Suppressor macrophage treated with lipopolysaccharide for 1 hour (primary cell): ENCODE measurements around the gene CHD2.
A peak's percentile ranks its signal among the peaks of the same experiment; 100 is the strongest.

ENCODE experiments used
- DNase-seq, 3 donors: peaks; one replicate each; pipeline ENCODE4 v3.0.0-alpha.2; 2020 to 2022

Gene CHD2

DNA sequence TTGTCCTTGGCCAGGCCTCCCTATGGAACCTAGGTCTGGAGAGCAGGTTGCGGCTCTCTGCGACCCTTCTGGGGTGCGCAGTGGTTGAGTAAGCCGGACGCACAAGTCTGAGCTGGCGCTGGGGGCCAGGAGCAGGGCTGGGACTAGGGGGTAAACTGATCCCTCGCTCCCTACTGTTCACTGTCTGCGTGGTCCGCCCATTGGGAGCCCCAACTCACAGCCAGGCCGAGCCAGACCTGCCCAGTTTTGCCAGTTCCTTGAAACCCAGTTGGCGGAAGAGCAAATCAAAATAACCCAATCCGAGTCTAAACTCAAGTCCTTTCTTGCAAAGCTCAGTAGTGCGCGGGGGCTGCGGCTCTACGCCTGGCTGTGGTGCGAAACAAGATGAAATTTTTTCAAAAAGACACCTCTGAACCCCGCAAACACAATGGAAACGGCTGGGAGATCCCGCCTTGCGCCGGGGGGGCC is 171.4 kb downstream of the CHD2 start:
- DNase-seq, result no peak

DNA sequence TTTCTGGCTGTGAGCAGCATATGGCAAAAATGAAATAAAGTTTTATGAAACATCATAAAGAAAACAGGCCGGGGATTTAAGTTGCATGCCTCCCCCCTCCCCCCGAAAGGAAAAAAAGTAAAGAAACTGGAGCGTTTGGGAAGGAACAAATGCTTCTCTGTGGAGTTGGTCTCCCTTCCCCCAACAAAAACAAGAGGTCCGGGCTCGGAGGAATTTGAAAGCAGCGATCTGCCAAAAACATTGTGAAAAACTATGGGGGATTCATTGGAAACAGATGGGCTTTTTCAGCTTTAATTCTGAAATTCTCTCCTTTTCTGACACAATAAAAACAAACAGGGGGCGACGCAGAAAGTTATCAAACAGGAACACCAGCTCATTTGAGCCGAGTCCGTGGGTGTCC is 171.9 kb downstream of the CHD2 start:
- DNase-seq, result peak in 1 of 3 donors; percentile 9

DNA sequence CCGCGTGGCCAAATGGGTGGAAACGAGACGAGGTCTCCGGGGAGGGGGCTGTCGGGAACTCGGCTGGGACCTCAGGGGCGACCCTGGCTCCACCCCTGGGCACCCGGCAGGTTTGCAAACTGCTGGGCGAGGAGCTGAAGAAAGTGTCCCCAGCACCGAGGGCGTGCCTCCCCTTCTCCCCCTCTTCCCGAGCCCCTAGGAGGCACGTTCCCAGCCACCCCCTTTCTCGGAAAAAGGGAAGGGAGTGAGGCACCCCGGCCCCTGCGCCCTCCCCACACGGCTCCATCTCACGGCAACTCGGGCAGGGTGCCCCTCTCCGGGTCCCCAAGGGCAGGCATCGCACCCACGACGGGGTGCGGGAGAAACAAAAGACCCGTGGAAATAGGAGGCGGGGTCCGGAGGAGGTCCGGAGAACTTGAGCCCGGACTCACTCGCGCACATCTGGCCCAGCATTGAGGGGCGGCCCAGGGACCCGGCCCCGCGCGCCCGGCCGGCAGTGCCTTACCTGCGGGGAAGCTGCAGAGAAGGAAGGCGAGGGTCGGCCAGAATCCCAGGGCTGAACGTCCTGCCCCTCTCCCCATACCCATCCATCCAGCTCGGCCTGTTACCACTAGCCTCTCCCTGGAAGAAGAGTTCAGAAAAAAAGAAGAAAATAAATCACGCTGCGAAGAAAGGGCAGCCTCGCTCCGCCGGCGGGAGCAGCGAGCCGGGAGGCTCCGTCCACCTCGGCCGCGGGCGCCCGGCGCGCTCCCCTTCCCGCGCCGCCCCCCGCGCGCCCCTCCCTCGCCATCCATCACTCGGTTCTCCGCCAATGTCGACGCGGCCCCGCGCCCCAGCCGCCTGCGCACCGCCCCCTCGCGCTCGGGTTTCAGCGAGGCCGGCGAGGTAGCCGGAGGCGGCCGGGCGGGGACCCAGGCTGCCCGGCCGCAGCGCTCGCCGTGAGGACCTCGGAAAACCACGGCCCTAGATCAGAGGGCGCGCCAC is 172.6 kb downstream of the CHD2 start:
- peak in 2 of 3 donors; percentile 15 to 60 for DNase-seq

DNA sequence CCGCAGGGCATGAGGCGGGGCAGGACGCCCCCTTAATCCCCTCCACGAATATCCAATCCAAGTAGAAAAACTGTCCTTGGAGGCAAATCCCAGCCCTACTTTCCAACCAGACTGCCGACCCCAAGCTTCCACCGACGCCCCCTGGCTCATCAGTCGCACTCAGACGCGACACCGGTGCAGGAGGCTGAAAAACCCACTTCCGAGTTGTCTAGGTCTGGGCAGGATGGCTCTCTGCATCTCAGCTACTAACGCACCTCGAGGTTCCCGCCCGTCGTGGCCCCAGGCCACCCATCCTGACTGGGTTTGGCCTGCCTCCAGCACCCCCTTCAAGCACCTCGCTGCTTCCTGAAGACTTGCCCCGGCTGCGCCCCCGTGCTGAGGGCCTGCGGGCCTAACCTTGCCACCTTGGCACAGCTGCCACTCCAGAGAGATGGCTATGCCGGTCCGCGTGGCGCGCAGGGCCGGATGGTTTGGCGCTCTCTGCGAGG is 173.4 kb downstream of the CHD2 start:
- no peak for DNase-seq

DNA sequence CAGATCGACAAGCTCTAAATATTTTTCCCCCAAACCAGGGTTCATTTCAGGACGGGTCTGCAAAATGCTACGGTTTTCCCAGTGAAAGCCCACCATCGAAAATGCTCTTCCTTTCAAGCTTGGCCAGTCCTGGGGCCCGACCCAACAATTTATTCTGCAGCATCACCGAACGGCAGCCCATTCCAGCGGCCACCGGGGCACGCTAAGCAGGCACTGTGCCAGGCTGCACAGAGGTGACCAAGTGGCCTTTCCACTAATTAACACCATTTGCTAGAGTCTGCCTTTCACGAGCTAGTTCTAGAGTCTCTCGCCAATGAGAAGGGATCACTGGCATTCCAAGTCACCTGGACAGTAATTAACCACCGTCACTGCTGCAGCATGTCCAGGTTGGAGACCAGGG is 174.5 kb downstream of the CHD2 start:
- DNase-seq, result no peak

DNA sequence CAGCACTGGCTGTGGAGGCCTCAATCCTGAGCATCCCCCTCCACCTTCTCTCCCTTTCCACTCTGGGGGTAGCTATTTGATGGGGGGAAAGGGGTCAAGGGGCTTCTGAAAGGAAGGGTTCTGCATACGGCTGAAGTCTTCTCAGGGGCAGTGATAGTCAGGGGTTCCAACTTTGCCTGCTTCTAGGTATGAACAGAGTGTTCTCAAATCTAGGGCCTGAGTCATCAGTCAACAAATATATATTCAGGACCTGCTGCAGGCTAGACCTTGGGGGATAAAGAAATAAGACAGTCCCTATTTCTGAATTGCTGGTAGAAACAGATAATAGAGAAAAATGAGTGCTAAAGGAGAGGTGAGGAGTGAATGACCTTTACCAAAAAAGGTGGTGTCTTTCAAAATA is 176.1 kb downstream of the CHD2 start:
- DNase-seq, result no peak

DNA sequence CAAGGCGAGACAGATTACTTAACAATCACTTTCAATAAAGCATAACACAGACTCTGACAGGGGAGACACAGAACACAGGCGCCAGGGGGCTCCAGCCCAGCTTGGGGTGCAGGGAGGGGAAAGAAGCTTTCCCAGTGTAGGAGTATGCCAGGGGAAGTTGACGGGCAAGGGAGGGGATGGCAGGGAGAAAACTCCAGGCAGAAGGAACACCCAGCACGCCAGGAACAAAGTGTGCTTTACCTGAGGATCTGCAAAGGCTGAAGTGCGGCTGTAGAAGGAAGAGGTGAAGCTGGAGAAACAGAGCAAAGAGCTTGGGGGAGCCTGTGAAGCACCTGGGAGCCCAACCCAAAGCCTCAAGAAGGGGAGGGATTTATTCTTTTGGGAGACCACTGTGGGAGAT is 176.8 kb downstream of the CHD2 start:
- DNase-seq, result no peak
